K562 (cell line): ENCODE measurements around the gene TCEAL5.

Source experiments
- BRD9 ChIP-seq: fragments of 450-650 bp; IDR thresholded peaks from 2 replicates; pipeline ENCODE4 v1.6.1; 2018; ENCODE audit warnings: low read depth; ENCODE audit not compliant: partially characterized antibody
- KLF13 ChIP-seq: fragments of 450-650 bp; IDR thresholded peaks from 2 replicates; pipeline ENCODE4 v1.6.1; 2016; ENCODE audit warnings: missing genetic modification characterization, low read depth, mild to moderate bottlenecking, missing compliant biosample characterization, moderate library complexity, borderline replicate concordance
- MEF2D ChIP-seq: conservative IDR thresholded peaks from 2 replicates; pipeline ENCODE4 v1.6.1; 2016; ENCODE audit warnings: low read depth, missing genetic modification characterization, missing compliant biosample characterization
- POLR2A ChIP-seq: fragments of 450-650 bp; conservative IDR thresholded peaks from 2 replicates; pipeline ENCODE4 v1.6.1; 2016
- POLR2AphosphoS5 ChIP-seq: IDR thresholded peaks from 2 replicates; pipeline ENCODE4 v1.6.1; 2011; ENCODE audit warnings: mild to moderate bottlenecking, low read depth, low read length, moderate library complexity; ENCODE audit not compliant: control insufficient read depth, insufficient read depth

DNA sequence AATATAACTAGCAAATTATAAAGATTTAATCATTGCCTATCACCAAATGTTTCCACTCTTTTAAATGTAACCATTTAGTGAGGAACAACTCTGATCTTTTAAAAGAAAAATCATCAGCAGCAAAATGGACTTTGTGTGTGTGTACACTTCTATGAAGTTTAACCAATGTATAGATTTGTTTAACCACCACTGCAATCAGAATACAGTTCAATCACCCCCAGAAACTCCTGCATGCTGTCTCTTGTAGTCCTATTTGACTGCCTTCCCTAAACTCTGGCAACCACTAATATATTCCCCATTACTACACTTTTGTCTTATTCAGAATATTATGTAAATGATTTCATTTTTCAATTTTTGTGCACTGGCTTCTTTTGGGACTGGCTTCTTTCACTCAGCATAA lies 19.9 kb downstream of the TCEAL5 start:
- TF ChIP-seq BRD9 (no peak), POLR2A (no peak), MEF2D (tag) (no peak), KLF13 (no peak), POLR2AphosphoS5 (no peak)
